Stimulated activated CD4-positive, alpha-beta T cell treated with anti-CD3 and anti-CD28 coated beads, Interleukin-2, amount 100 ng/mL, for 24 hours (primary cell): ENCODE data around the gene C1orf56.
A peak's percentile ranks its signal among the peaks of the same experiment; 100 is the strongest.

Experiments used
- DNase-seq, 2 donors: peaks; one replicate each; pipeline ENCODE4 v3.0.0-alpha.2; 2020

C1orf56 gene

DNA sequence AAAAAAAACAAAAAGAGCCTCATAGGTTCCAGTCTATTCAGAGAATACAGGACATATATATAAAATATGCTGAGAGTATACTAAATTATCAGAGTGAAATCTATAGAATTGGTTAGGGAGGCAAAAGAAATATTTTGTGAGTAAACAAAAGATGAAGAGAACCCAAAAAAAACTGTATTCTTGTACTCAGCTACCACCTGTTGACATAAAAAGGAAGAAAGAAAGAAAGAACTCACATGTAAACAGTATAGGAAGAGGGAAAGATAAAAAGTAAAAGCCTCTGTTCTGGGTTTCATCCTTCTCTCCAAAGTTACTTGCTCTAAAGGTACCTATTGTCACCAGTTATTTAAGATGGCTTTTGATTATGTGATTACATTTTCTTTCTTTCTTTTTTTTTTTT is 21.1 kb upstream of the C1orf56 start:
- DNase-seq = no peak

DNA sequence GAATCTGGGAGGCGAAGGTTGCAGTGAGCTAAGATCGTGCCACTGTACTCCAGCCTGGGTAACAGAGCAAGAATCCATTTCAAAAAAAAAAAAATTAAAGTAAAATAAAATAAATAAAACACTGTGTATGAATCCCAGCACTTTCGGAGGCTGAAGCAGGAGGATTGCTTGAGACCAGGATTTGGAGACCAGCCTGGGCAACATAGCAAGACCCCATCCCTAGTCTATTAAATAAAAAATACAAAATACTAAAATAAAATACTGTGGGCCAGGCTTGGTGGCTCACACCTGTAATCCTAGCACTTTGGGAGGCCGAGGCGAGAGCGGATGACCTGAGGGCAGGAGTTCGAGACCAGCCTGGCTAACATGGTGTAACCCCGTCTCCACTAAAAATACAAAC is 15.4 kb upstream of the C1orf56 start:
- no peak for DNase-seq

DNA sequence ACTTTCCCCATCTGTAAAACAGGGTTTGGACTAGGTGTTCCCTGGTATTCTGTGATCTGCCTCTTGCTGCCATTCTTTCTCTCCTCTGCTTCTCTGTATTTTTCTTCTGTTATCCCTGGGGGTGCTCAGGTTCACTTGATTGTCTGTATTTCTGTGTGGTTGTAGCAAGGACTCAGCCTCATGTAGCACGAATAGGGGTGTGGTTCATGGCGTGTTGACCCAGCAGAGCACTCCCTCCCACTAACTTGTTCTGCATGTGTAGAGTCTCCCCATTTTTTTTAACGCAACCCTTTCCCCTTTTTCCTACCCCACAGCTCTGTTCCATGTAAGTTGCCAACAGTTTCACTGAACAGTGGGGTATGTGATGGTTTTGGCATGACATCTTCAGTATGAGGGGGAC is 12.4 kb upstream of the C1orf56 start:
- DNase-seq = no peak

DNA sequence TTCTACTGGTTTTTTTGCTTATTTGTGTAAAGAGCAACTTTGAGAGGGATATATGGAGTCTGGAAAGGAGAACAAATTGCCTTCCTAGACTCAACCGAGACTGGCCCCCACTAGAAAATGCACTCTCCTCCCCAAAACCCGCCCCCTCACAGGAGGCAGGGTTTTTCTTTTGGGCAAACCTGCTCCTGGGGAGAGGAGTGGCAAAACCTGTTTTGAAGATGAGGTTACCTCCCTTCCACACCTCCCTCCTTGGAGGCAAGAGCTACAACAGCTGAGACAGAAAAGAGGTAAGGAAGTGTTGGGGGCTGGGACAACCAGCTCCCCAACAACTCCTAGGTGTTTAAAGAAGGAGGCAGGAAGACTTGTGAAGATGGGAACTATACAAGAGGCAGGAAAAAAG is 11.2 kb upstream of the C1orf56 start, which contains the start of gene BNIPL:
Gene BNIPL (plus strand): TSS at position 231 of the 400 bp plus-strand sequence. CDS start 140 bp downstream, at position 371.
- DNase-seq = no peak

DNA sequence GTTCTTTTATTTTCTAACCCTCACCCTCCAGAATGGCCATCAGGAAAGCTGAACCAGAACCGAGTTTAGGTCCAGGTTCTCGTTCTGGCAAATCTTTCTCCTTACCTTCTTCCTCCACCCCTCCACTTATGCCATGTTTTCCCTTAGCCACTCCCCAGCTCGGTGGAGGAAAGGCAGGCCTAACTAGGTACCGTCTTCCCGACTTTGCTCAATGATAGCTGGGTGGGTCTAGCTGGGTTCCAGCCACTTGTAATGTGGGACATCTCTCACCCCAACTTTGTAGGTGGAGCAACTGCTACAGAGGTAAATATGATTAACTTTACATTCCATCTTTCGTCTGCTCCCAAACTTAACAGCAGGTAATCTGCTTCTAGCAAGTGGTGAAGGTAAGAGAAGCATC is 10.5 kb upstream of the C1orf56 start:
- DNase-seq = no peak

DNA sequence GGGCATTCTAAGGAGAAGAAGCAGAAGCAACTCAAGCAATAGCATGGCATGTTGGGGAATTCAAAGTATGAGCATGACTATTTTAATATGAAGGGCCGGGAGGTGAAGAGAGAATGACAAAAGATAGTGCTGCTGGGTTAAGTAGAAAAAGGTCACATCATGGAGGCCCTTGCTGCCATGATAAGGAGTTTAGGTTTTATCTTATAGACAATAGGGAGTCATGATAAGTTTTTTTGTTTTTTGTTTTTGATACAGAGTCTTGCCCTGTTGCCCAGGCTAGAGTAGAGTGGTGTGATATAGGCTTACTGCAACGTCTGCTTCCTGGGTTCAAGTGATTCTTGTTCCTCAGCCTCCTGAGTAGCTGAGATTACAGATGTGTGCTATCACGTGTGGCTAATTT is 8.0 kb upstream of the C1orf56 start:
- DNase-seq = no peak

DNA sequence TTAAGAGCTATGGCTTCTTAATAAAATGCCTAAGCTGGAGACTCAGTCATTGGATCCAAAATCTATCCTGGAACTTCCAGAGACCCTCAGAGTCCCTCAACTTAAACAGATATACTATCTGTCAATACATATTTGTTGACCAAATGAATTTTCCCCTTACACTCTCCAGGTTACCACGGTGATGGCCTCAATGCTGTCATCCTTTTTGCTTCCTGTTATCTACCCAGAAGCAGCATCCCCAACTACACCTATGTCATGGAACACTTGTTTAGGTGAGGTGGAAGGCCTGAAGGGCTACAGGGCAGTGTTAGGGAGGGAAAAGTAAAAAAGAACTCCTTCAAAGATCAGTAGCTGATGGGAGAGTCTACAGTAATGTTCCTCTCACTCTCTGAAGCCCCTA is 4.4 kb upstream of the C1orf56 start:
- no peak for DNase-seq

DNA sequence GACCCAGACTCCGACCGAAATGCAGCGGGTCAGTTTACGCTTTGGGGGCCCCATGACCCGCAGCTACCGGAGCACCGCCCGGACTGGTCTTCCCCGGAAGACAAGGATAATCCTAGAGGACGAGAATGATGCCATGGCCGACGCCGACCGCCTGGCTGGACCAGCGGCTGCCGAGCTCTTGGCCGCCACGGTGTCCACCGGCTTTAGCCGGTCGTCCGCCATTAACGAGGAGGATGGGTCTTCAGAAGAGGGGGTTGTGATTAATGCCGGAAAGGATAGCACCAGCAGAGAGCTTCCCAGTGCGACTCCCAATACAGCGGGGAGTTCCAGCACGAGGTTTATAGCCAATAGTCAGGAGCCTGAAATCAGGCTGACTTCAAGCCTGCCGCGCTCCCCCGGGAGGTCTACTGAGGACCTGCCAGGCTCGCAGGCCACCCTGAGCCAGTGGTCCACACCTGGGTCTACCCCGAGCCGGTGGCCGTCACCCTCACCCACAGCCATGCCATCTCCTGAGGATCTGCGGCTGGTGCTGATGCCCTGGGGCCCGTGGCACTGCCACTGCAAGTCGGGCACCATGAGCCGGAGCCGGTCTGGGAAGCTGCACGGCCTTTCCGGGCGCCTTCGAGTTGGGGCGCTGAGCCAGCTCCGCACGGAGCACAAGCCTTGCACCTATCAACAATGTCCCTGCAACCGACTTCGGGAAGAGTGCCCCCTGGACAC is 534 bp downstream of the C1orf56 start:
- DNase-seq = peak; percentile 59 to 63

DNA sequence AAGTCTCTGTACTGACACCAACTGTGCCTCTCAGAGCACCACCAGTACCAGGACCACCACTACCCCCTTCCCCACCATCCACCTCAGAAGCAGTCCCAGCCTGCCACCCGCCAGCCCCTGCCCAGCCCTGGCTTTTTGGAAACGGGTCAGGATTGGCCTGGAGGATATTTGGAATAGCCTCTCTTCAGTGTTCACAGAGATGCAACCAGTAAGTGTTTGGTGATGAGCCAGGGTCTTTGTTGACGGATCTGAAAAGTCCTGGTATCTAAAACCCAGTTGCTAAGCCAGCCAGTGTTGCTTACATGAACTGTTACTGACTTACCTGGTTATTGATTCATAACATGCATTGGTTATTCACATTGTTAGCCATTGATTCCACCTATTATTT is 1.1 kb downstream of the C1orf56 start:
- DNase-seq = no peak

DNA sequence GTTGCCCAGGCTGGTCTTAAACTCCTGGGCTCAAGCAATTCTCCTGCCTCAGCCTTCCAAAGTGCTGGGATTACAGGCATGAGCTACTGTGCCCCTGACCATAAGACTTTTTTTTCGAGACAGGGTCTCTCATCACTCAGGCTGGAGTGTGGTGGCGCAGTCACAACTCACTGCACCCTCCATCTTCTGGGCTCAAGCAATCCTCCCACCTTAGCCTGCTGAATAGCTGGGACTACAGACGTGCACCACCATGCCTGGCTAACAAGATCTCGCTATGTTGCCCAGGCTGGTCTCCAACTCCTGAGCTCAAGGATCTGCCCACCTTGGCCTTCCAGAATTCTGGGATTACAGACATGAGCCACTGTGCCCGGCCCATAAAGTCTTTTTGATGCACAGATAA is 1.9 kb downstream of the C1orf56 start:
- DNase-seq = no peak

DNA sequence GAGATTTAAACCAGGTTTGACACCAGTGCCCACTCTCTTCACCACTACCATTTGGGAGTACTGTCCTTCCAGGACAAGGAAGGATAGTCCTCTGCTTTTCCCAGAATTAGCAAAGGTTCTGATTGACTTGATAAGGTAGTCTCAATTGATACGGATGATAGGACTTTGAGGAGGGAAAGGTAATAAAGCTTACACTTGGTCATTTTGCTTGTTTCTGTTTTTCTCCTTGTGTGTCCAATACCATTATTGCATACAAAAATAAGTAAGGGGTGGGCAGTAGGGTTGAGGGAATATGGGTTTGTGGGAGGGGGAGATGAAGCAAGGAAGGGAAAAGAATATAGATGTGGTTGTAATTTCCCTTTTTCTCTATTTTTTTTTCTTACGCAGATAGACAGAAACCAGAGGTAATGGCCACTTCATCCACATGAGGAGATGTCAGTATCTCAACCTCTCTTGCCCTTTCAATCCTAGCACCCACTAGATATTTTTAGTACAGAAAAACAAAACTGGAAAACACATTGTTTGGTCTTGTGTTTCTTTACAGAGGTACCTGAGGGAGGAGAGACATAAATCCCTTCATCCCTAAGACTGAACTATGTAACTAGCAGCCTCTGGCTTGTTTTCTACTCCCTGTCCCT is 2.6 kb downstream of the C1orf56 start:
- no peak for DNase-seq

DNA sequence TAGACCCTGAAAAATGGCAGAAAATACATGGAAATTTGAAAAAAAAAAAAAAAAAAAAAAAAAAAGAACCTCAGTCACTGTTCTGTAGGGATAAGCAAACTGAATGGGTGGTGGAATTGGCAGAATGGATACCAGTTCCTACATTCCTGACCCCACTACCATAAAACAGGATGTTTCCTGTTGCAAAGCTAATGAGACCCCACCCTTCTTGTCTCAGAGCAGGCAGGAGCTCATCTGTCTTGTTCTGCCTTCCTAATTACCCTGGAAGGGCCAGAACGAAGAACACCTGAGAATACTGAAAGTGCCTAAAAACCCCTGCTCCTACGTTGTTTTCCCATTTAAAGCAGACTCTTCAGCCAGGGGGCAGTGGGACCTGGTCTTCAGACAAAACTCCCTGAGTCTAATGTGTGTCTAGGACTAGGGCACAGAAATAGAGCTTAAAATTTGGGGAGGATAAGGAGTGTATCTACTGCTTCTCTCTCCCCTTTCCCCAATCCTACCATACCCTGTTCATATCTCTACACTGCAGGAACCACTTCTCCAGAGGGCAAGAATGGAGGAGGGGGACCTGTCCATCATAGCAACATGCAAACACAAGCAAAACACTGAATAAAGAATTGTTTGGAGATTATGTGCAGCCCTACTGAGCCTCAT is 3.9 kb downstream of the C1orf56 start:
- no peak for DNase-seq

DNA sequence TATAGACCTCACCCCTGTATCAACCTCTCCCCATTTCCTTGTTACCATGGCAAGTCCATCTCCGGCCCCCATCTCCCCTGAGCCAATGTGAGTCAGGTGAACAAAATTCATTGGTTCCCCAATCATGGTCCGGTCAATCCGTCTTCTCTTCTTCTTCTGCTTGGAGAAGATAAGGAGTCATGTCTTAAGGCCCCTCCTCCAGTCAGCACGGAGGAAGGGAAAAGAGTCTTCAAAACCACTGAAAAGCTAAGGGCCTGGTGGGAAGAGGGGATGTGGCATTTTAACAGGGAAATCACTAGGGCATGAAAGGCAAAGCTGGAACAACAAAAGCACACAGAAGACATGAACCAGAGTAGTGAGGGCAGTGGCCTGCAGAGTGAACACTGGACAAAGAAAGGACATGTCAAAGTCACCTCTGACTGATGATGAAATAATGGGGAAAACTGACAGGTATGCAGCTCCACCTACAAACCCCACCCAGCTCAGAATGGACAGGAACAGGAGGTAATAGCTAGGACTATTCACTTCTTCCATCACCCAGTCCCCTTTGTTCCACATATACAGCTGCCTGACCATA is 7.5 kb downstream of the C1orf56 start:
- DNase-seq = no peak

DNA sequence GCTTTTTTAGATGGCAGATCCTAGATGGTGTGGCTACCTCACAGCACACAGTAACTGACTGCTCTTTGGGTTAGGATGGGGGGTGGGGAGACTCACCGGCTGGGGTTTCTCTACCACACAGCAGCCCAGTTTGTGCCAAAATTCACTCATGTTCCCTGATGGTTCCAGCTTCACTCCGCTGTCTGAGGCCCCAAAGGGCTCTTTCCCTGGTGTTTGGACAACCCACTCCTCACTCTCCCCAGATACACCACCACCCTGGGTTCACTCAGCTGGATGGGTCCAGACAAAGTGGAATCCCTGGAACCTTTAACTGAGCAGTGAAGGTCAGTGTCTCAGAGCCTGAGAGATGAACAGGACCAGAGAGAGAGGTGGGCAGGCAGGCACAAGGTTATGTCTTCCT is 8.0 kb downstream of the C1orf56 start:
- no peak for DNase-seq

DNA sequence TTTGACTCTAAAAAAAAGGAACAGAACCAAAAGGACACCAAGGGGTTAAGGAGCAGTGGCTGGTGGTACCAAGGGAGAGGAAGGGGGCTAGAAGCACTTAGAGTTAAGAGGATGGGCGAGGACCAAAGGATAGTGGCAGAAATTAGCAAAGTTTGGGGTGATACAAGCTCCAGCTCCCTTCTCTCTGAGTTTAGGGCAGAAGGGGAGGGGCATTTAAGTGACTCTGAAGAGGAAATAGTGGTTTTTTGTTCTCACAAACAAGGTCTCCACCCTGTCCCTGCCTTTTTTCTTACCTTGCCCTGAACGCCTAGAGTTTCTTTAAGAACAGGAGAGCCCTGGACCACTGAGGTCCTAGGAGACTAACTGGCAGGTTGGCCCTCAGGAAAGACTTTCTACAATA is 8.6 kb downstream of the C1orf56 start:
- DNase-seq = no peak

DNA sequence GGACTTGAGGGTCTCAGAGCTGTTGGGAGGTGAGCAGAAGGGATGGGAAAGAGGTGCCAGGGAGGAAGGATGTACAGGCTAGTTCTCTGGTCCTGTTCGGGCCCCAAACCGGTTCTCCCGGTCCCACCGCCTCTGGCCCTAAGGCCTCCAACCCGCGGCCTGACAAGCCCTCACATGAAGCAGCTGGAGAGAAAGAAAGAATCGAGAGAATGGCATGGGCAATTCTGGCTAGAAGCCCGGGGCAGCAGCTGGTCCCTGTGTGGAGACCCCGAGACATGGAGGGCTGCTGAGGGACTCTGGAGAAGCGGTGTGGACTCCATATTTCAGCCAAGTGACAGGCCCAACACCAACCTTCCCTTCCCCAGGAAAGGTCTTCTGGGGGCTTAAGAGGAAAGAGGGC is 11.1 kb downstream of the C1orf56 start:
- DNase-seq = peak in 1 of 2 donors; percentile 22

DNA sequence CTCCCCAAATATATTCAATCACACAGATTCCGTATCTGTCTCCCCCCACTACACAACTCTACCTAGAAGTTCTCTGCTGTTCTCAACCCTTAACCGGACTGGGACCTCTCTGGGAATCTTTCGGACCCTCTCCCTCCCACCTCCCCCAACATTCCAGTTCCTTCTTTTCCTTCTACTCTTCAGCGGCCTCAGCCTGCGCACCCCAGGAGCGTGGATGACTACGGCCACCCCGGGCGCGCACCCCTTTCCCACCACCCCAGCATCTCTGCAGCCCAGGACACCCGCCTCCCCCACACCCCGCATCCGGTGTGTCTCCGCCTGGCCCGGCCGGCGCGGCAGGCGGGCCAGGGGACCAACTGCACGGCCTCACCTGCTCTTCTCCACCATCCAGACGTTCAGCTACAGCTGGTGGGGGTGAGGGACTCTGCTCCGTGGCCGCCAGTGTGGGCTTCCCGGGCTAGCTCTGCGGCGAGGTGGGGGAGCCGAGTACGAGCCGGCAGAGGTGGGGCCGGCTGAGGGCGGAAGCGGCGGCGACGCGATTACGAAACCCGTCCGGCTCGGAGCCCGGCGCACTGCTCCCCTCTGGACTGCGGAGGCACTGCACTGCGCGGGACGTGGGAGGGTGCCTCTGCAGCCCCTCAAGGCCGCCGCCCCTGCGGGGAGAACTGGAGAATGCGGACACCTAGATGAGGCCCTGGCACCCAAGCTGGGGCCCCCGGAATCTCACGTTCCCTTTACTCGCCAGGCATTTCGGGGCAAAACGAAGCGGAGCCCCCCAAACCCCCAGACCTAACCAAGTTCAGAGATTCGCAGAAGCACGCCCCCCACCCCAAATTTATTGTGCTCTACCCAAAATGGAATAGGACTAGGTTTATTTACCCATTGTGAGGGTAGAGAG is 11.8 kb downstream of the C1orf56 start, which contains the start of gene CDC42SE1:
Gene CDC42SE1 (minus strand): TSS at position 514 of the 898 bp plus-strand sequence. CDS start 3,892 bp downstream, outside the sequence.
- DNase-seq = peak; percentile 83 to 87

DNA sequence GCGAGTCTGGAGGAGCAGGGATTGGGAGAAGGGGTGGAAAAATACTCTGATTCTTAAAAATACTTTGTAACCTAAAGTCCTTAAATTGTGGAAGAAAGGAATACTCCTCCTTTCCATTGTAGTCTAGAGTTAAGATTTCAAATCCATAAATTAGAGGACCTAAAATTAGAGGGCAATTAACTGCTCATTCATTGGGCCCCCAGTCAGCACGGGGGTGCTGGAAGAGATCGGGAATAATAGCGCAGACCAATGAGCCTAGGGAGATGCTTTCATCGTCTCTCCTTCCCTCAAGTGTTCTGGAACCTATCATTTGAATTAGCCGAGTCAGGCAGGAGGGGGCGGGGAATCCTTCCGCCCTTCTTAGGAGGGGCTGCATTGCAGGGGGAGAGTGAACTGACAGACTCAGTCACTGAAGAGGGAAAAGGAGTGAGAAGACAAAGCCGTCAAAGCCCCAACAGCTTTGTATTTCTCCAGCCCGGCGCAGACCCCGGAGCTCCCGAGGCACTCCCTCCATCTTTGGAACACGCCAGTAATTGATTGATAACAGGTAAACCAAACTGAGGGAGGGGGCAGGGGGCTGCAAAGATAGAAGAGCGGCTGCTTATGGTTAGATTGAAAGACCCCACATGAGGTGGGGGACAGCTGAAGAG is 12.6 kb downstream of the C1orf56 start, which contains the start of gene MLLT11:
Gene MLLT11 (plus strand): TSS at position 391 of the 650 bp plus-strand sequence. CDS start 6,828 bp downstream, outside the sequence.
- DNase-seq = no peak

DNA sequence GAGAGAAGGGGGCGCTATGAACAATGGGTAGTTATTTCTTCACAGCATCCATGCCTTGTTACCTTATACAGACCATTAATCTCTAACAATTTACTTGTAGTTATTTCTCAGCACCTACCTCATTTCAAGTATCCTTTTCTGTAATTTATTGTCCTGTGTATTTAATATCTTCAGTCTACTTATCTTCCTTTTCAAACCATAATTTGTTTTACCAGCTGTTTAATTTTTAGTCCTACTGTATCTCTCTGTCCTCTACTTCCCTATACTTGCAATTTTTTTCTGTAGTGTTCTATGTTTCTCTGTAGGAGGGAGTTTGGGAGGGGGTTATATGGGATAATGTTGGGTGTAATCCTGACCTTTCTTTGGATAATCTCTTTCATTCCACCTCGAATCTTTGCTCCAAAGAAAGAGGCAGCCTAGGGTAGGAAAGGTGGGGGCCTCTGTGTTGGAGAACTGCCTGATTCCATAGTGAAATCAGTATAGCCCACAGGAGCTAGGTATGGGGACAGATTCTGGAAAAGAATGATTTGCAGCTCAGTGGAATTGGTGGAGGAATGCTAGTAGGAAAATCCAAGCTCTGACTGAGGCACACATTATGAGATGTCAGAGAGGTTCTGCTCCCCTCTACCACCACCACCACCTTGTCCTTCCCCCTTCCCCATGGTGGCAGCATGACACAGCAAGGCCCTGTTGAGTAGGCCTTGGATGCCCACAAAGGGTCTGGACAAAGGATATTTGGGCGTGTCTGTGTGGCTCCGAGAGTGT is 13.3 kb downstream of the C1orf56 start:
- DNase-seq = no peak

DNA sequence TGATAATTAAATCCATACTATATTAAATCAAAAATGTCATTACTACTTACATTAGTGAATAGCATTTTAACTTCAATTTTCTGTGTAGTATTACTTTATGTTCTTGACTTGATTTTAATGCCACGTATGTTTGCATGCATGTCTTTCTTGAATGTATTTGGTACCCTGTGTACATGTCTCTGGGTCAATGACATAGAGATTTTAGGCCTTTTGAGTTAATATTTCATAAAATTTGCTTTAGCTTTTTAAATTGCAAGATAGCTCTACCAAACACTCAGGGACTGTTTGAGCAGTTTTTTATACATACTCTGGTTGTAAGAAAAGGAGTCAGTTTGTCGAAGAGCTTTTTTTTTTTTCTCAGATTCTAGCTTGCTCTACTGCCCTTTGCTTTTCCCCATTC is 14.2 kb downstream of the C1orf56 start:
- DNase-seq = no peak

DNA sequence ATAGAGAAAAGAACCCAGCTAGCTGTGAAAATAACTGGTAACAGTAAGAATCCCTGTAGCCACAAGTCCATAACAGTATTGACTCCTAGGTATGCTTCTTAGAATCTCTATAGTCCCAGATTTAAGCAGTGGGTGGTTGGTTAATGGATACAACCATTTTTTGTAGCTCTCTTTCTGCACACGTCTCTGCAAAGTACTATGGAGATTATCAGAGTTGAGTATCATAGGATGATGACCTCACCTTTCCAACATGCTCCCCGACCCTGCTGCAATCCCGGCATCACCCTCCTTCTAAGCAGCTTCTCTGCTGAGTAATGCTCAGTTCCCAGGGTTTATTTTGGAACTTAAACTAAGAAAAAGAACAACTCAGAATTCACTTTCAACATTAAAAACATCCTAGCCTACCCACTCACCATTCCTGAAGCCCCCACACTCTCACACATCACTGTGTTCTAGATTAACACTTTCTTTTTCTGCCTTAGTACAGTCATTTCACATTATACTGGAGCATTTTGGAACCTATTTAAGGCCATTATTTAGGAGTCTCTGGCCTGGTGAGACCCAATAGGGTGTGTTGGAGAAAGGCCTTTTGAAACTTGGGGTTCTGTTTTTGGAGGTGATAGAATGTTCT is 15.3 kb downstream of the C1orf56 start:
- DNase-seq = no peak
